NCI-H82 (cell line): ENCODE measurements around the gene TRIM62.
A peak's percentile ranks its signal among the peaks of the same experiment; 100 is the strongest.

Experiments used
- DNase-seq: peaks from one replicate; lab custom pipeline; 2025; lab: John Stamatoyannopoulos, UW

TRIM62 gene

DNA sequence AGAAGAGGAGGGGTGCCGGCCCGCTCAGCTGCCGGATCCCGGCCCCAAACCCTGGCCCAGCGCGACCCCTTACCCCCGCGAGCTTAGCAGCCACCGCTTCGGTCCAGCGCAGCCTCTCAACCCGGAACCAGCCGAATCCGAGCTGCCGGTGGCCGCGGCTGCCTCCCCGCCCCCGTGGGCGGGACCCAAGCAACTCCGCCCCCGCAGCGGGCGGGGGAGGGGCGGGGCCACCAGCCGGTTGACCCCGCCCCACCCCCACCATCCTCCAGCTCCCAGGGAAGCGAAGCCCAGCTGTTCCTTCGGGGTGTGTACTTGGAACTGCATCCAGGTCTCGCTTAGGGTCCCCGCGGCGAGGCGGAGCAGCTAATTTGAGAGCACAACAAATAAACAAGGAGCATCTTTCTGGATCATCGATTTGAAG lies at the start of gene TRIM62:
TSS of gene TRIM62 (minus strand) at position 123 of the 421 bp plus-strand sequence. CDS start 611 bp downstream, outside the sequence.
- DNase-seq: peak; percentile 98

DNA sequence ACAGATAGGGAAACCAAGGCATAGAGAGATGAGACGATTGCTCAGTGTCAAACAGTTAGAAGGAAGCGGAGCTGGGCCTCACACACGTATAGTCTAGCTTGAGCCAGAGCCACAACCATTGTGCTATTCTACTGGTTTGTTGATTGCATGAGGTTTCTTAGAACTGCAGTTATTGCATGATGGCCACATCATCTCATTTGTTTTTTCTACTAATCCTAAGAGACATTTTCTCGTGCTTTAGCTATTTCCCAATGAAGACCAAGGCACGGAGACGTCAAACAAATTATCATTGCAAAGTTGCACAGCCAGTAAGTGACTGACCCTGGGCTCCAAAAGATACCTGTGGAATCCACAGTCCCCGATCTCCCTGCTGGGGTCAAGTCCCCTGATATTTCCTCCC lies 49.3 kb upstream of the TRIM62 start:
- no peak for DNase-seq

DNA sequence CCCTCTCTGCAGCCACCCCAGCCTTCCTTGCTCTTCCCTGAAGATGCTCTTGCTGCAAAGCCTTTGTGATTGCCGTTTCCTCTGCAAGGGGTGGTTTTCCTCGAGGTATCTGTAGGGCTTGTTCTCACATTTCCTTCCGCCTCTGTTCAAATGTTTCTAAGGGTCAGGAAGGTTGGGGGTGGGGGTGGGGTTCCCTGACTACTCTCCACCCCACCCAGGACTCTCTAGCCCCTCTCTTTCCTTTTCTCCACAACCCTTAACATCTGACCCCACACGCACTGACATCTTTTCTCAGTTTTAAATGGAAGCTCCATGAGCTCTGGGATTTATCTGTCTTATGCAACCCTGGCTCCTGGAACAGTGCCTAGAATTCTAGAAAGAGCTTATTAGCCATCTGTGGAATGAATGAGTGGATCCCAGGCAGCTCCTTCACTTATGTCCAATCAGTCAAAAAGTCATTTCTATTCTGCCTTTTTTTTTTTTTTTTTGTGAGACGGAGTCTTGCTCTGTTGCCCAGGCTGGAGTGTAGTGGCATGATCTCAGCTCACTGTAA lies 47.2 kb upstream of the TRIM62 start:
- peak; percentile 73 for DNase-seq

DNA sequence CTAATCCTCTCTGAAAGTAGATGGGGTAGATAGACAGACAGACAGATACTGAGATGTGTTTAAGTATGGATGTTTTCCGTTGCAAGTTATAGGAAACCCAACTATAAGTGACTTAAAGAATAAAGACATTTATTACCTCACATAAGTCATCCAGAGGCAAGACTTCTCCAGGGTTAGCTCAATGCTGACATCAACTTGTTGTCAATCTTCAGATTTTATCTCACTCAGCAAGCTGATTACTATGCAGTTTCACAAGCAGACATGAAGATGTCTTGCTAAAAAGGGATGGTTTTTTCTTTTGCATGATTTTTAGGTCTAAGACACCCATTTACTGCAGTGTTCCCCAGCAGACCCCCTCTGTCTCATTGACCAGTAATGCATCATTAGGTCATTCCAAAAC lies 43.7 kb upstream of the TRIM62 start:
- no peak for DNase-seq

DNA sequence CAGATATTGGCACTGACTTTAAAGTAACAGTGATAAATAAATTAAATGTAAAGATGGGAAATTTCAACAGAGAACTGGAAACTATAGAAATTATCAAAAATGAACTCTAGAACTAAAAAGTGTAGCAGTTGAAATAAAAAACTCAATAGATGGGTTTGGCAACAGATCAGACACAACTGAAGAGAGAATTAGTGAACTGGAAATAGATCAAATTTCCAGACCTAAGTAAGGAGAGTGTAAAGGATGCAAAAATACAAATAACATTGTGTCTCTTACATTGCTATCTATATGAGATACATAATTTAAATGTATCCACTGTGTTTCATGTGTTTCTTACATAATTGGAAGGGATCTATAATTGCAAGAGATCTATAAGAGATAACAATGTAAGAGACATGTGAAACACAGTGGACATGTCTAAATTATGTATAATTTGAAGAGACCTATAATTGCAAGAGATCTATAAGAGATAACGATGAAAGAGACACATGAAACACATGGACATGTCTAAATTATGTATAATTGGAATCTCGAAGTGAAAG lies 42.4 kb upstream of the TRIM62 start:
- DNase-seq: no peak

DNA sequence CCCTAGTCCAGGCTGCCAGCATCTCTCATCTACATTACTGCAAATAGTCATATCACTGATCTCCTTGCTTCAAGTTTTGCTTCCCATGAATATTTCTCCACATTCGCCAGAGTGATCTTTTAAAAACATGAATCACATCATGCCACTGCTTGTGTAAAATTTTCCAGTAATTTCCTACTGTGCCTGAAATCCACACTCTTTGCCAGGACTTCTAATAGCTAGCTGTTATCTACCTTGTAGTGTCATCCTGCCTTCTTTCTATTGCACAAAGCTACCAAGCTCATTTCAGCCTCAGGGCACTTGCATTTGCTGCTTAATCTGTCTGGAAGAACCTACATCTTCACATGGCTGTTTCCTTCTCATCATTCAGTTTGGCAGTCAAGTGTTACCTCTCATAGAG lies 40.5 kb upstream of the TRIM62 start:
- no peak for DNase-seq

DNA sequence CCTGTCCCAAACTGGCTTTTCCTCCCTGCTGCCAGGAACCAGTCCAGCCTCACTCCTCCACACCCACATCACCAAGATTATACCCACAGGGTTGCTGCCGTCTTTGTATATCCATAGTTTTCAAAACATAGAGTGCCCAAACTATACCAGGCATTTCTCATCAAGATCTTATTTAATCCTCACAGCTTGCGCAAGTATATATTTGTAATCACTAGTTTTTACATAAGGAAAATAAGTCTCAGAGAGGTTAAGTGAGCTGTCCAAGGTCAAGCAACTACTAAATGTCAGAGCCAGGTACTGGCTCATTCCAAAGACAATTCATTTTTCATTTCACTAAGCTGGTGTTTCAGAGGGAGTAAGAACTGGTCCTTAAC lies 39.5 kb upstream of the TRIM62 start:
- DNase-seq: no peak

DNA sequence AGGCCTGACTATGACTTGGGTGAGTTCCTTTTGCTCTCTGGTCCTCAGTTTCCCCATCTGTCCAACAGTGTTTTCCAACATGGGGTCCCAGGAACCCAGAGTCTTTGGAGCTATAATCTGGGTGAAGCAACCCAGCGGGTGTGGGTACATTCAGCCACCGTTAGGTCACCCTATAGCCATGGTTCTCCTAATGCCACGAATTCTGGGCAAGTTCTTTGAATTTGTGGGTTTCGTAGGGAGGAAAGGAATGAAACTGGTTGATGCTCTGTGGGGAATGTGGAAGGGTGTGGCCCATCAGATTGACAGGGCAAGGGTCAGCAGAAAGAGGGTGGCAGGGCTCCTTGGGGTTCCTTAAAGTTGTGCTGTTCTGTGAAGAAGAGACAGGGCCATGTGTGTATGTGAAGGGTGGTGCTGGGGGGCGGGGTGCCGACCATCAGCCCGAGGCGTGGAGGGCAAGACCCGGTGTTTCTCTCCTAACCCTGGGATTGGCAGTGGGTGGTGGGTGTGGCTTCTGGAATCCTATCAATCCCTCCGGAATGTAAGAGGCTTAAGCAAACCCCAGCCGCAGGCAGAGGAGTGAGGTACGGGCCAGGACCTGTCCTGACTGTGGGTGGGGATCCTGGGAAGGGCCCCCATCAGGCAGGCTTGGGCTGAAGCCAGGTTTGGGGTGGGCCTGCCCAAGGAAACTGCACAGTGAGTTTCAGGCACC lies 39.0 kb upstream of the TRIM62 start:
- DNase-seq: peak; percentile 96

DNA sequence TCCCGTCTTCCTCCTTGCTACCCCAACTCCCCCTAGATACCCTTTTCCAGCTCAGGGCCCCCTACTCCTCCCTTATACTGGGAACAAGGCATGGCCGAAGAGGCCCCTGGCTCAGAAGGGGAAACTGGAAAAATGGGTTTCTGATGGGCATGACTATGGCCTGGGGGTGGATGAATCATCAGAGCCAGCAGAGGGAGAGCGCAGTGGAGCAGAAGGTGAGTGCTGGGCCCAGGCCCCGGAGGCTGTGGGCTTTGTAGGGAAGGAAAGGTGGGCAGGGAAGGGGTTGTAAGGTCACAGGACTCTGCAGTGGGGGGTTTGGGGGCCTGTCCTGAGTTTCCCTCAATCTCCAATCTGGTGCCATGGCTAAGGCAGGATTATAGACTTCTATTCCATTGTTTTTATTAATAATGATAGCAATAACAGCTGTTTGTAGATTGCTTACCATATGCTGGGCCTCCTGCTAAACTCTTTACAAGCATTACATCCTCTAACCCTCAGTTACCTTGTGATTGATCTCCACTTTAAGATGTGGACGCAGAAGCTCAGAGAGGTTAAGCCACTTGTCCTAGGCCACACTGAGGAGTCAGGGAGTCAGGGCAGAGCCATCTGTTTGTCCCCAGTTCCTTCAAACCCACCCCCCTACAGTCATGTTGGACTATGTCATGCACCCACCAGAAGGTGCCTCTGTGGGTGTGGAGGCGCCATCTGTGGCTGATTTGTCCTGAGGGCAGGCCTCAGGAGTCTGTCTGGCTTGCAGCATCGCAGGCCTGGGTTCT lies 38.2 kb upstream of the TRIM62 start:
- peak; percentile 100 for DNase-seq

DNA sequence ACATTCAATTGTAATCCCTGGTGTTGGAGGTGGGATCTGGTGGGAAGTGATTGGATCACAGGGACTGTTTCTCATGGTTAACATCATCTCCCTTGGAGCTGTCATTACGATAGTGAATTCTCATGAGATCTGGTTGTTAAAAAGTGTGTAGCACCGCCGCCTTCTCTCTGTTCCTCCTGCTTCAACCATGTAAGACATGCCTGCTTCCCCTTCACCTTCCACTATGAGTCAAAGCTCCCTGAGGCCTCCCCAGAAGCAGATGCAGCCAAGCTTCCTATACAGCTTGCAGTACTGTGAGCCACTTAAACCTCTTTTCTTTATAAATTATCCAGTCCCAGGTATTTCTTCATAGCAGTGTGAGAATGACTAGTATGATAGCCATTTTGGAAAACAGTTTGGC lies 30.1 kb upstream of the TRIM62 start:
- no peak for DNase-seq

DNA sequence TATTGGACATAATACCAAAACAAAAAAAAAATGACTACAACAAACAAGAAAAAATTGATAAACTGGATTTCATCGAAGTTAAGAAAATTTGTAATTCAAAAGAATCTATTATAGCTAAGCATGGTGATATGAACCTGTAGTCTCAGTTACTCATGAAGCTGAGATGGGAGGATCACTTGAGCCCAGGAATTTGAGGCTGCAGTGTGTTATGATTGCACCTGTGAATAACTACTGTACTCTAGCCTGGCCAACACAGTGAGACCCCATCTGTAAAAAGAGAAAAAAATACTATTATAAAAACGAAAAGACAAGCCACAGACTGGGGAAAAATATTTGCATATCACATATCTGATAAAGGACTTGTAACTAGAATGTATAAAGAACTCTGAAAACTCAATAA lies 24.5 kb upstream of the TRIM62 start:
- DNase-seq: no peak

DNA sequence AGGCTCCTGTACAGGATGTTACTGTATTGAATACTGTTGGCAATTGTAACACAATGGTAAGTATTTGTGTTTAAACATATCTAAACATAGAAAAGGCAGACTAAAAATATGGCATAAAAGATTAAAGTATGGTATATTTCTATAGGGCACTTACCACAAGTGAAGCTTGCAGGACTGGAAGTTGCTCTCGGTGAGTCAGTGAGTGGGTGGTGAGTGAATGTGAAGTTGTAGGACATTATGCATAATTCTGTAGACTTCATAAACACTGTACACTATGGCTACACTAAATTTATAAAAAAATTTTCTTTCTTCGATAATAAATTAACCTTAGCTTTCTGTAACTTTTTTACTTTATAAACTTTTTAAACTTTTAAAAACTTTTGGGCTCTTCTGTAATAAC lies 13.7 kb upstream of the TRIM62 start:
- DNase-seq: no peak

DNA sequence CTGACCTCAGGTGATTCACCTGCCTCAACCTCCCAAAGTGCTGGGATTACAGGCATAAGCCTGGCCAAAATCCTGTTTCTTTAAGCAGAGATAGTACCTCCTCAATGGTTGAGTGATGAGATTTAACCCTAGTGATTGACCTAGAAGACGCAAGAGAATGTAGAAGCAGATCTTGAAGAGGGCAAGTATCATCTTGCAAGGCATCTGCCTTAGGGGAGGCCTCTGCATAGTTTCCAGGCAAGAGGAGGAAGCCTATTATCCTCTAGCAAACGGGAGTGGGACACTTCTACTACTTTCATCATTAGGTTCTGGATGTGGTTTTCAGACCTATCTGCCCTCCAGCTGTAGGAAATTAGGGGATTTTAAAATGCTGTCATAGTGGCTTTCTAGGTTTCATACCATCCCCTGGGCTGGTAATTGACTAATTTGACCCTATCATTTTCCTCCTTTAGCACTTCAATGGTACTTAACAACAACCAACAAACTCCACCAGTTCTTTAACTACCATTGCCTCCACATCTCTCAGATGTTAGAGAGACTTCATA lies 10.0 kb upstream of the TRIM62 start:
- DNase-seq: no peak

DNA sequence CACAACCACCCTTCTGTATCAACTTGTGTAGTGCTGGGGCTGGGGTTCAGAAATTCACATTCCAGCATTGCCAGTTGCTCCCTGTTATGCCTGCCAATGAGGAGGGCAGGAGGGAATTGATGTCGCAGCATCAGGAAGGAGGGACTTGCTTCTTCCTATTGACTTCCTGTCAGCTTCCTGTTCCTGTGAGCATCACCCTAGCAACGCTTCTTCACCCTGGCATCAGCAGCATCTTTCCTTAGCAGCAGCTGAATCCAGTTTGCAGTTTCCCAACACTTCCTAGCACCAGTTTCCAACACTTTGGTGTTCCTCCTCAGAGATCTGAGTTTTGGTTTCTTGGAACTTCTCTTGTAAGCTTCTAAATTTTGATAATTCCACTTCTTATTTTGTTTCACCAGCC lies 8.9 kb upstream of the TRIM62 start:
- no peak for DNase-seq

DNA sequence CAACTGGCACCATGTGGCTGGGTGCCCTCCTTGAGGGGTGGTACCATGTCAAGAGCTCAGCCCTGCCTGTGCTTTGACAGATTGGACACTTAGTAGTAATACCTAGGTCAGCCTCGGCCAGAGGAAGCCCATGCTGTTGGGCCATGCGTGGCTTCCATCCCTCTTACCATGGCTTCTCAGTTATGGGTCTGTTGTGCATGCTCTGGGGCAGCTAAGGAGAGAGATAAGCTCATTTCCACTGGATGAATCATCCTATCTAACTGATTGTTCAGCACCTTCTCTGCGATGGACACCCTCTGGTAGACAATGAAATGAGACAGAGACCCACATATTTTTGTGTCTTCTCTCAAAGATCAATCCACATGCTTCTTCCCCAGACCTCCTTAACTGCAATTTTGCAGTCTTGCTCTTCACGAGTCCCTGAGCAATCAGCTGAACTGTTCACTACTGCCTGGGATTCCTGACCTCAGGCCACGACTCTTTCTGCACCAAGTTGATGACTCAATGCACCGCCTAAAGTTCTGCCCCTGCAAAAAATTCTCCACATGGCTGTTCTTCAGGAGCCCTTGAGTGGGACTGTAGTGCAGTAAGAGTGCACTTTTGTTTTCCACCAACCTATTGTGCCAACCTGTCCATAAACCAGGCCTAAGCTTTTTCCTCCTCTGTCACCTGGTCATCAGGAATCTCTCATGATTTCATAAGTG lies 6.9 kb upstream of the TRIM62 start:
- no peak for DNase-seq

DNA sequence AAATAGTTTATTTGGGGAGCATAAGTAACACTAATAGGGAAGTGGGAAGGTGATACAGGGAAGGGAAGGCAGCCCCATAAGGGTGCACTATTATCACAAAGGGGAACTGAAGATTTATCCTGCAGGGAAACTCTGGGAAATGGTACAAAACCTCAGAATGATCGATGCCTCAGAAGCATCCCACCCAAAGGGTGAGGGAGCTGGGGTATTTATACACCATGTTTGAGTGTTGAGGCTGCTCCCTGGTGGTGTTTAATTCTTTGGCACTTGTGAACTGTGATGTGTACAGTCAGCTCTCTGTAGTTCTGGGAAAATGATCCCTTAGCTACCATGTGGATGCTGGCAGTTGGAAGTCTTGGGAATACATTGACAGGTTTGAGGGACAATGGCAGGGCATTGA lies 5.1 kb upstream of the TRIM62 start:
- no peak for DNase-seq

DNA sequence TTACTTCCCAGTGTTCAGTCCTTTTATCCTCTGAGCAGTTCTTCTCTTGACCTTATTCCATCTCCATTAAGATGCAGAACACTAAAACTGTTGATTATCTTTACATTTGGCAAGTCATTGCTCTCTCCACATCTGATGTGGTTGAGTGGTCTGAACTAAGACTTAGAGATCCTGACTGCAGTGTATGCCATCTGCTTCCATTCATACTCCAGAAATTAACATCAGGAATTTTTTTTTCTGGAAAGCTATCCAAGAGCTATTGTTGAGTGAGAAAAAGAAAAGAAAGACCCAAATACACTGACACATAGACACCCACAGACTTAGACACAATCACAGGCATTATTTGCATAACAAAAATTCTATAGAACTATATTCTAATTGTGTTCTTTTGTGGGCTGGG lies 3.7 kb upstream of the TRIM62 start:
- peak; percentile 25 for DNase-seq

DNA sequence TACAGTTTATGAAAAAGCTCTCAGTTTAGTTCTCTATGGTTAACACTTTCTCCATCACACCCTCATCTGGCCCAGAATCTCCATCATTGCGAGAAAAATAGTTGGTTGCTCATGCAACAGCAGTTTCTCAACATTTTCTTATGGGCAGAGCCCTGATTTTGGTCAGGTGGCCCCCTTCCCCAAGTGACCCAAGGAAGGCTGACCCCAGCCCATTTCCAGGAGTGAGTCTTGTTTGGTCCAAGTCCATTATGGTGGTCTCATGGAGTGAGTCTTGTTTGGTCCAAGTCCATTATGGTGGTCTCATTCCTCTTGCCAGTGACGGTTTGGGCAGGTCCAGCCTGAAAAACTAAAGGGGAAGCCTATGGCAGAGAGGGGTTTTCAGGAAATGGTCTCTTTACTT lies 1.5 kb upstream of the TRIM62 start:
- DNase-seq: no peak

DNA sequence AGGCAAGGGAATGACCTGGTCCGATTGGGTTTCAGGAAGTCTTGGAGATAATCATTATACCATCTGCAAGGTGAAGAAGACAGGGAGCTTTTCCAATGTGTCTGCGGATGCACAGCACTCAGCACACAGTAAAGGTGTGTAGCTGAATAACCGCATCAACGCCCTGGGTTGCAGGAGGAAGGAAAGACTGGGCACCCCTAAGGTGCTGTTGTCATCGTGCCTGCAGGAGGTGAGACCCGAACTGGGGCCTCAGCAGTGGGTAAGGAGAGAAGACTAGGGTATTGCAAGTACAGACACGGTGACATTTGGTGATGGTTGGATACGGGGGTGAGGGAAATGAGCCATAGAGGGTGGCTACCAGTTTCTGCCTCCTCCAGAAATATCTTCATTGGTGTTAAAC lies 1.1 kb upstream of the TRIM62 start:
- DNase-seq: no peak

DNA sequence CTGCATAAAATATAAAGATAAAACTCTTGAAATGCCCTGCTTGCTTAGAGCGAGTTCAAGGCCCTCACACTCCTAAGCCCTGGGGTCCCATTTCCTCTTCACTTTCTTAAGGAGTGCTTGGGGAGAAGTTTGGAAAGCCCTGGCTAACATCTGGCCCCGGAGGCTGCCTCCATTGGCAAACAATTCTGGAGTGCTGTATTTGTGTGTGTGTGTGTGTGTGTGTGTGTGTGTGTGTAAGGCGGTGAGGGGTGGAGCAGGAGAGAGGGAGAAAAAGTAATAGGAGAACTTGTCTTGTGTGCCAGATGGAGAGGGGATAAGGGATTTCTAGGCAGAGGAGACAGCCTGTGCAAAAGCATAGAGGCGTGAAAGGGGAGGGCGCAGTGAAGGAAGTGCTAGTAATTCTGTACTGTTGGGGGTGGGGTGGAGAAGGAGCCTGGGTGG lies 578 bp upstream of the TRIM62 start:
- DNase-seq: peak; percentile 98

DNA sequence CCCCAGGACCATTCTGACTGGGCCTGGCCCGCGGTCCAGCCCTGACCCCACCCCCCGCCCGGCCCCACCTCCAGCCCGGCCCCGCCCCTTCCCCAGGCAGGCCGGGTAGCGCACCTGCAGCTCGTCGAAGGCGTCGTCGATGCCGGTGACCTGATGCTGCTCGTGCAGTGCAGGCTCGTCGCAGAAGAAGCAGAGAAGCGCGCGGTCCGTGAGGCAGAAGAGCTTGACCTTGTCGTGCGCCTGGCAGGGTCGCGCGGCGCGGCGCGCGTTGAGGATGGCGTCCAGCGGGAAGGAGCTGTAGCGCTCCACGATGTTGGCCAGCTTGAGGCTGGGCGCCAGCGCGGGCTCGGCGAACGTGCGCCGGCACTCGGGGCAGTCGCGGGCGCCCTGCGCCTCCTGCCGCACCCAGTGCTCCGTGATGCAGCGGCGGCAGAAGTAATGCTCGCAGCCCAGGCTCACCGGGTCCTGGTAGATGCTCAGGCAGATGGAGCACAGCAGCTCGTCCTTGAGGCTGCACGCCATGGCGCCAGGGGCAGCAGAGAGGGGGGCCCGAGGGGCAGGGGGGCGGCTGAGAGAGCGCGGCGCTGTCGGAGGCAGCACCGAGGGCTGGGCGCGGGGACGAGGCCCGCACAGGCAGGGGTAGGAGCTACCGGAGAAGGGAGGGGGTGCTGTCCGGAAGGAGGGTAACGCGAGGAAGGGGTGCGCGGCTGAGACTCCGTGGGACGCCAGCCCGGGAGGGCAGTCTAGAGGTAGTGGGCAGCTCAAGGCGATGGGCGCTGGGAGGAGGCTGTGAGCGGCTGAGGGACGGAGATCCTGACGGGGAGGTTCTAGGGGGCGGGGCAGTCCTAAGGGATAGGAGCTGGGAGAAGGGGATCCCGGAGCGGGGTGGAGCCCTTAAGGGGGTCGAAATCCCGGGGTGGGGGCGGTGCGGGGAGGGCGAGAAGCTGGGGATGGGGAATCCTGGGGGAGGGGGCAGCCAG lies 642 bp downstream of the TRIM62 start:
- DNase-seq: peak; percentile 85
